ENCODE results near the gene CD200R1L. TPM values are rescaled to one million over a fixed set of nuclear protein-coding genes. Genes with fewer than 3 reads are reported as not detected.
"Not testable (repeated sequence)": the region's sequence is repeated elsewhere in the genome, so short reads cannot be mapped to it uniquely, and the experiment has no call there.

The CD200R1L gene
- total RNA-seq = not detected

DNA sequence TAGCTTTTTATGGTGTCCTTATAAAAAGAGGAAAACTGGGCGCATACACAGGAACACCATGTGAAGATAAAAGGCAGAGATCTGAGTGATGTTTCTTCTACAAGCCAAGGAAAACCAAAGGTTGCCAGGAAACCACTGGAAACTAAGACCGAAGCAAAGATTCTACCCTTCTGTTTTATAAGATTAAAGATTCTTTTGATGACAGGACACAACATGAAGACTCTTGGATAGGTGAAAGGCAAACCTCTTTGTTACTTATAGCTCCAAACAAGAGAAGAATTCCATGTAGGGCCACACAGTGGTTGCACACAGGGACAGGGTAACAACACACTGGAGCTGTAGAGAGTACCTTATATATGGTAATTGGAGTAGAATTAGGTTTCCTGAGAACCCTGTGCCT lies at the start of gene CD200R1L:
TSS of gene CD200R1L (minus strand) at position 101 of the 400 bp plus-strand sequence. CDS start 17,497 bp downstream, outside the sequence.
- DNase-seq = no peak

- no peak for DNase-seq
Measured at GRCh38 chr3:112894258-112894657, 47.6 kb upstream of the CD200R1L start.

- no peak for DNase-seq
Measured at GRCh38 chr3:112889357-112889756, 42.7 kb upstream of the CD200R1L start.

DNA sequence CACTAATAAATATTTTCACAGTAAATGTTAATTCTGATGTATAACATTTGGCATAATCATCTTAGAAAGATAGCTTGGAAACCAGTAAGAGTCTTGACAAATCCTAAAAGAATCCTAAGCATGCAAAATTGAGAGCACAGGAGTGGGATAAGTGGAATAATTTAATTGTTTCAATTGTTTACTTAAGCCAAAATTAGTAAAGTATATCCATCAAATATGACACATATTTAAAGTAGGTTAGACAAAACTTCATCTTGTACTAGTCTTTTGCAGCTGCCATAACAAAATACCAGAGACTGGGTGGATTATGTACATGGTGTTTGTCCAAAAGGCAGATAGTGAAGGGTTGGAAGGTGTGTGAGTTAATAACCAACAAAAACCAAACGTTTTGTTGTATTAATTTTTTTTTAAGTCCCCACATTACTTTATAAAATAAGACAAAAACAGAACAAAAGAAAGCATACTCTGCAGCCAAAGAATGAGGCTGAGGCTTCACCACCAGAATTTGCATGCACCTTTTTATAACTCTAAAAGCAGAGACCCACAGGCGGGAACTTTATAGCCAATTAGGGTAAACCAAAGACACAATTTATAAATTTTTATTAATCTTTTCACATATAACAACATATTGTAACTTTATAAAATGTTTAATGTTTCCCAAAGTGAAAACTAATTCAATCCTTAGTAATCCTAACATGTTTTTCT lies 41.9 kb upstream of the CD200R1L start:
- no peak for DNase-seq

DNA sequence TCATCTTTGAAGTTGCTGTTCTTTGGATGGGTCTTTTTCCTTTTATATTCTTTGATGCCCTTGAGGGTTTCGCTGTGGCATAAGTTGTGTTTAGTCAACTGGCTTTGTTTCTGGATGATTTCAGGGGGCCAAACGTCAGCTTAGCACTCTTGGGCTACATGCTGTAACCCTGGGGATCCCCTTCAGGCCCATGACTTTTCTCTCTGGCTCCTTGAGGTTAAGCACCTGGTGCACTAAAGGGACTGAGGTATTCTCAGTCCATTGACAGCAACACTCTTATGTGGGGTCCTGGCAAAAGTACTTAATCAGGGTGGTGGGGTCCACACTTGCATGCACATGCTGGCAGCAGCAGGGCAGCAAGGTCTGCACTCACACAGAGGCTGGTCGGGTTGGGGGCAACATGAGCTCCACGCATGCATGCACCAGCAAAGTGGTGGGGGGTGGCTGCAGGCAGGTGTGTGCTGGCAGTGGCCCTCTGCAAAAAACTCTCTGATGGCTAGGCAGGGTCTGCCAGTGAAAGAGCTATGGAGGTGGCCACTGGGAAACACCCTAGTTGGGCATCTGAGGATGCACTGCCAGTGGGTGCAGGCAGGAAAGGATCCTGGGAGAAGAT lies 38.1 kb upstream of the CD200R1L start:
- no peak for DNase-seq

DNA sequence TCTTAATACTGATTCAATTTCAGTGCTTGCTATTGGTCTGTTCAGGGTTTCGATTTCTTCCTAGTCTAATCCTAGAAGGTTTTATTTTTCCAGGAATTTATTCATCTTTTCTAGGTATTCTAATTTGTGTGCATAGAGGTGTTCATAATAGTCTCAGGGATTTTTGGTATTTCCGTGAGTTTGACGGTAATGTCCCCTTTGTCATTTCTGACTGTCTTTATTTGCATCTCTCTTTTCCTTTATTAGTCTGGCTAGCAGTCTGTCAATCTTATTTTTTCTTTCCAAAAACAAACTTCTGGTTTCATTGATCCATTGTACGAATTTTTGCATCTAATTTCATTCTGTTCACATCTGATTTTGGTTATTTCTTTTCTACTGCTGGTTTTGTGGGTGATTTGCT lies 35.2 kb upstream of the CD200R1L start:
- DNase-seq = no peak

DNA sequence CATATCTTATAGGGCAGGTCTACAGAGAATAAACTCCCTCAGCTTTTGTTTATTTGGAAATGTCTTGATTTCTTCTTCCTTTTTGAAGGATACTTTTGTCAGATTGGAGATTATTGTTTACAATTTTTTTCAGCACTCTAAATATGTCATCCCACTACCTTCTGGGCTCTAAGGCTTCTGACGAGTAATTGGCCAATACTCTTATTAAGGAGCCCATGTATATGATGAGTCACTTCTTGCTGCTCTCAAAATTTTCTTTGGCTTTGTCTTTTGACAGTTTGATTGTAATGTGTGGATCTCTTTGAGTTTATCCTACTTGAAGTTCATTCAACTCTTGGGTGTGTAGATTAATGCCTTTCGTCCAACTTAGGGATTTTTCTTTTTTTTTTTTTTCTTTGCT lies 28.9 kb upstream of the CD200R1L start:
- no peak for DNase-seq

GRCh38 chr3:112874725-112875124 lies 28.1 kb upstream of the CD200R1L start:
- DNase-seq = no peak

- no peak for DNase-seq
Measured at GRCh38 chr3:112873632-112874031, 27.0 kb upstream of the CD200R1L start.

- DNase-seq = no peak
Measured at GRCh38 chr3:112871735-112872134, 25.1 kb upstream of the CD200R1L start.

DNA sequence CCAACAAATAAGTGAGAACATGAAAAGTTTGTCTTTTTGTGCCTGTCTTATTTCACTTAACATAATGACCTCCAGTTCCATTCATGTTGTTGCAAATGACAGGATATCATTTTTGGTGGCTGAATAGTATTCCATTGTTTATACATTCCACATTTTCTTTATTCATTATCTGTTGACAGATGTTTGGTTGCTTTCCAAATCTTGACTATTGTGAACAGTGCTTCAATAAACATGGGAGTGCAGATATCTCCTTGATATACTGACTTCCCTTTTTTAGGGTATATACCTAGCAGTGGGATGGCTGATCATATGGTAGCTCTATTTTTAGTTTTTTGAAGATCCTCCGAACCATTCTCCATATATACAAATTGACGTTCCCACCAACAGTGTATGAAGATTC lies 19.1 kb upstream of the CD200R1L start:
- no peak for DNase-seq

DNA sequence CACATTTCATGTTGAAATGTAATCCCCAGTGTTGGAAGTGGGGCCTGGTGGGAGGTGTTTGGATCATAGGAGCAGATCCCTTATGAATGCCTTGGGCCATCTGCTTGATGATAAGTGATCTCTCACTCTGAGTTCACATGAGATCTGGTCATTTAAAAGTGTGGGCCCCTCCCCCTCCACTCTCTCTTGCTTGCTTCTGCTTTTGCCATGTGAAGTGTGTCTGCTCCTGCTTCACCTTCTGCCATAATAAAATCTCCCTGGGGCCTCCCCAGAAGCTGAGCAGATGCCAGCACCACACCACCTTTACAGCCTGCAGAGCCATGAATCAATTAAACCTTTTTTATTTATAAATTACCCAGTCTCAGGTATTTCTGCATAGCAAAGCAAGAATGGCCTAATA lies 14.2 kb upstream of the CD200R1L start:
- DNase-seq = no peak

GRCh38 chr3:112858410-112859069 lies 11.9 kb upstream of the CD200R1L start:
- no peak for DNase-seq

GRCh38 chr3:112857526-112857925 lies 10.9 kb upstream of the CD200R1L start:
- no peak for DNase-seq

GRCh38 chr3:112856537-112856936 lies 9.9 kb upstream of the CD200R1L start:
- DNase-seq = no peak

- DNase-seq = no peak
Measured at GRCh38 chr3:112855883-112856282, 9.2 kb upstream of the CD200R1L start.

DNA sequence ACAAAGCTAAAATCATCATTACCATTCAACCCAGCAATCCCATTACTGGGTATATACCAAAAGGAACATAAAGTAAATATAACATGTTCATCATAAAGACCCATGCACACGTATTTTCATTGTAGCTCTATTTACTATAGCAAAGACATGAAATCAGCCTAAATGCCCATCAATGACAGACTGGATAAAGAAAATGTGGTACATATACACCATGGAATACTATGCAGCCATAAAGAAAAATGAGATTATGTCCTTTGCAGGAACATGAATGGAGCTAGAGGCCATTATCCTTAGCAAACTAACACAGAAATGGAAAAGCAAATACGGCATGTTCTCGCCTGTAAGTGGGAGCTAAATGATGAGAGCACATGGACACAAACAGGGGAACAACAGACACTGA lies 8.4 kb upstream of the CD200R1L start:
- DNase-seq = not testable (repeated sequence)

DNA sequence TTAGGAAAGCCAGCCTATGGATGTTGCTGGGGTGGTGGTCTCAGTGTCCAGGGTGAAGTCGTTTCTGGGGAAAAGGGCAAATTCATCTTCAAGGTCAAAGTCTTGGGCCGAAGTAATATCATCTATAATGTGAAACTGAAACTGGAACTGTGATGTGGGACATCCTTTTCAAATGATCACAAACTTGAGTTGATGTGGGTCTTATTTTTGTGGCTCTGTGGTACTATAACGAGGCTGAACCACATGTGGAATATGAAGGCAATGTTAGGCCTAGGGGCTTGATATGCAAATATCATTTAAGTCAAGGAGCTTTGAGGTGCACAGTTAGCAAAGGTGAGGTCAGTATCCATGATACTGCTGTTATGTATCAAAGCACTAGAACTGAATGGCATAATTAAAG lies 1.5 kb upstream of the CD200R1L start:
- DNase-seq = no peak

- DNase-seq = no peak
Measured at GRCh38 chr3:112847692-112848091, 1.0 kb upstream of the CD200R1L start.

- no peak for DNase-seq
Measured at GRCh38 chr3:112845772-112846171, 892 bp downstream of the CD200R1L start.

GRCh38 chr3:112829046-112829445 lies 17.6 kb downstream of the CD200R1L start:
- DNase-seq = no peak

DNA sequence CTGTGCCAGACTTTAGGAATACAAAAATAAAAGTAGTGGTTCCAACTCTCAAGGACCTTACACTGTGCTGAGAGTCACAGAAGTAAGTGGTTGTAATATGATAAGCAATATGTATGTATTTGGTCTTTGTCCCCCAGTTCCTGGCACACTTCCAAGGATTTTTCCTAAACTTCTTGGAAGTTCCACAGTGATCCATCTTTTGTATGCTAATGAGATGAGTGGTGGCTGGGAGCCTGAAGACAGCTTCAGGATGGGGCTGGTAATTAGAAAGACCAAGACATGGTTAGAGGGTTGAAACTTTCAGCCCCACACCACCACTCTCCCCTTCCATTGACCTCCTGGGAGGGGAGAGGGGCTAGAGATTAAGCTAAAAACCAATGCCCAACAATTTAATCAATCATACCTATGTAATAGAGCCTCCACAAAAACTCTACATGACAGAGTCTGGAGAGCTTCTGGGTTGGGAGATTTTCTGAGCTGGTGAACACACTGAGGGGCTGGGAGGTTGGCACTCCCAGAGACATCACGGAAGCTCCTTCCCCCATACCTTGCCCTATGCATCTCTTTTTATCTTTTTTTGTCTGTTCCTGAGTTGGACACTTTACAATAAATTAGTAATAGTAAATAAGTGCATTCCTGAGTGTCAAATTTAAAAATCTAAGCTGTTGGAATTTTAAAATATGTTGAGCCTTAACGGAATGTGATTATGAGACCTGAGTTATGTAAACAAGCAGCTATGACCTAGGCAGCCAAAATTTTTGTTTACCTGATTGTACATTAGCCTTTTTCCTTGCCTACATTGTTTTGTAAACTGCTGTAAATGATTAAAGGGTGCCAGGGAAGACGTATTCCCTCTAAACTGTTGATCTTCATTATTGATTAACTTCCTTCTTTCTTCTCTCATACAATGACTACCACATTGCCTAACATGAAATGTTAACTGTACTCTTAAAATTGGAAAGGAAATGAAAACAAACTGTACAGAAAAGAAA lies 24.3 kb downstream of the CD200R1L start:
- DNase-seq = no peak

- no peak for DNase-seq
Measured at GRCh38 chr3:112818289-112818688, 28.4 kb downstream of the CD200R1L start.
